H9 (cell line): Measurements from ENCODE around the gene CHD1. TPM values are rescaled to one million over a fixed set of nuclear protein-coding genes. Genes with fewer than 3 reads are reported as not detected.

Experiments used
- DNase-seq: peaks from one replicate; pipeline ENCODE4 v3.0.0-alpha.2; 2017
- H2AFZ ChIP-seq: one replicate; pipeline ENCODE4 v1.6.1; 2013; ENCODE audit warnings: mild to moderate bottlenecking, low read length, control low read depth, moderate library complexity
- H2AK5ac ChIP-seq: 2 replicates; pipeline ENCODE4 v1.6.1; 2013; ENCODE audit warnings: low read length, control low read depth, mixed read lengths; ENCODE audit not compliant: insufficient read length
- H2BK120ac ChIP-seq: one replicate; pipeline ENCODE4 v1.6.1; 2013; ENCODE audit warnings: low read depth, mild to moderate bottlenecking, low read length, control low read depth, inconsistent platforms; ENCODE audit not compliant: poor library complexity, severe bottlenecking
- H2BK12ac ChIP-seq: 2 replicates; pipeline ENCODE4 v1.6.1; 2013; ENCODE audit warnings: low read length, control low read depth, mixed read lengths, low read depth; ENCODE audit not compliant: insufficient read length
- H2BK15ac ChIP-seq: 2 replicates; pipeline ENCODE4 v1.6.1; 2013; ENCODE audit warnings: low read depth, low read length, control low read depth
- H2BK20ac ChIP-seq: one replicate; pipeline ENCODE4 v1.6.1; 2013; ENCODE audit warnings: low read depth, mild to moderate bottlenecking, low read length, control low read depth, inconsistent platforms; ENCODE audit not compliant: poor library complexity, severe bottlenecking
- H2BK5ac ChIP-seq: 2 replicates; pipeline ENCODE4 v1.6.1; 2013; ENCODE audit warnings: low read length, control low read depth, mixed read lengths; ENCODE audit not compliant: insufficient read length
- H3K14ac ChIP-seq: 2 replicates; pipeline ENCODE4 v1.6.1; 2013; ENCODE audit warnings: low read length, control low read depth; ENCODE audit not compliant: insufficient read depth
- H3K18ac ChIP-seq: 2 replicates; pipeline ENCODE4 v1.6.1; 2013; ENCODE audit warnings: low read depth, mild to moderate bottlenecking, mixed read lengths, low read length, control low read depth; ENCODE audit not compliant: insufficient read length
- H3K23ac ChIP-seq: 2 replicates; pipeline ENCODE4 v1.6.1; 2013; ENCODE audit warnings: low read length, control low read depth, mixed read lengths, low read depth; ENCODE audit not compliant: insufficient read length
- H3K23me2 ChIP-seq: 2 replicates; pipeline ENCODE4 v1.6.1; 2013; ENCODE audit warnings: low read depth, mild to moderate bottlenecking, mixed read lengths, low read length, control low read depth; ENCODE audit not compliant: insufficient read length, poor library complexity, severe bottlenecking
- H3K27ac ChIP-seq: 2 replicates; pipeline ENCODE4 v1.5.1; 2013; ENCODE audit warnings: low read length, control low read depth, mixed read lengths, low read depth; ENCODE audit not compliant: insufficient read length
- H3K27me3 ChIP-seq: 2 replicates; pipeline ENCODE4 v1.6.1; 2013; ENCODE audit warnings: low read length, control low read depth, inconsistent platforms; ENCODE audit not compliant: insufficient read depth
- H3K4ac ChIP-seq: 2 replicates; pipeline ENCODE4 v1.6.1; 2013; ENCODE audit warnings: low read depth, mild to moderate bottlenecking, control low read depth, inconsistent platforms, low read length, moderate library complexity
- H3K4me1 ChIP-seq: 2 replicates; pipeline ENCODE4 v1.6.1; 2013; ENCODE audit warnings: low read length, control low read depth, inconsistent platforms; ENCODE audit not compliant: insufficient read depth
- H3K4me2 ChIP-seq: 2 replicates; pipeline ENCODE4 v1.6.1; 2013; ENCODE audit warnings: low read length, control low read depth, mixed read lengths; ENCODE audit not compliant: insufficient read length, insufficient read depth
- H3K56ac ChIP-seq: 2 replicates; pipeline ENCODE4 v1.6.1; 2013; ENCODE audit warnings: low read depth, mild to moderate bottlenecking, mixed read lengths, low read length, control low read depth; ENCODE audit not compliant: insufficient read length
- H3K79me1 ChIP-seq: 2 replicates; pipeline ENCODE4 v1.6.1; 2013; ENCODE audit warnings: low read depth, mild to moderate bottlenecking, moderate library complexity, low read length, control low read depth, inconsistent platforms; ENCODE audit not compliant: insufficient read depth, poor library complexity, severe bottlenecking
- H3K79me2 ChIP-seq: 2 replicates; pipeline ENCODE4 v1.6.1; 2013; ENCODE audit warnings: low read length, control low read depth, inconsistent platforms; ENCODE audit not compliant: insufficient read depth
- H3K9ac ChIP-seq: 2 replicates; pipeline ENCODE4 v1.6.1; 2013; ENCODE audit warnings: low read length, control low read depth, mixed read lengths; ENCODE audit not compliant: insufficient read length; ENCODE audit errors: extremely low read depth
- H3K9me3 ChIP-seq: one replicate; pipeline ENCODE4 v1.6.1; 2013; ENCODE audit warnings: low read depth, low read length, inconsistent platforms; ENCODE audit not compliant: control insufficient read depth
- H3T11ph ChIP-seq: one replicate; pipeline ENCODE4 v1.6.1; 2013; ENCODE audit warnings: mild to moderate bottlenecking, low read length, control low read depth, inconsistent platforms
- H4K20me1 ChIP-seq: one replicate; pipeline ENCODE4 v1.6.1; 2013; ENCODE audit not compliant: control insufficient read depth, insufficient read length, insufficient read depth
- H4K5ac ChIP-seq: 2 replicates; pipeline ENCODE4 v1.6.1; 2013; ENCODE audit warnings: low read depth, mild to moderate bottlenecking, mixed read lengths, low read length, control low read depth; ENCODE audit not compliant: insufficient read length
- H4K8ac ChIP-seq: replicated peaks from 2 replicates; pipeline ENCODE4 v1.6.1; 2013; ENCODE audit warnings: low read length, control low read depth, mixed read lengths, low read depth; ENCODE audit not compliant: insufficient read length
- H4K91ac ChIP-seq: 2 replicates; pipeline ENCODE4 v1.6.1; 2013; ENCODE audit warnings: low read depth, mild to moderate bottlenecking, moderate library complexity, mixed read lengths, low read length, control low read depth; ENCODE audit not compliant: insufficient read length
- H3K27ac Mint-ChIP-seq, 3 experiments: 2 replicates in 2 of 3; 3 replicates in 1 of 3; pipeline ENCODE4 v1.8.0; 2020 to 2021; ENCODE audit warnings: mixed read lengths in 3 of 3, mild to moderate bottlenecking in 1 of 3, moderate library complexity in 1 of 3
- H3K27me3 Mint-ChIP-seq: 2 replicates; pipeline ENCODE4 v1.8.0; 2021; ENCODE audit warnings: low read depth, mild to moderate bottlenecking, moderate library complexity, mixed read lengths
- H3K36me3 Mint-ChIP-seq, 3 experiments: 2 replicates in 2 of 3; 3 replicates in 1 of 3; pipeline ENCODE4 v1.8.0; 2020 to 2021; ENCODE audit warnings: low read depth in 3 of 3, mixed read lengths in 3 of 3; ENCODE audit not compliant: insufficient read depth in 1 of 3
- H3K4me1 Mint-ChIP-seq, 2 experiments: 2 replicates each; pipeline ENCODE4 v1.8.0; 2020; ENCODE audit warnings: mixed read lengths in 2 of 2
- H3K4me3 Mint-ChIP-seq, 2 experiments: 2 replicates in 1 of 2; 3 replicates in 1 of 2; pipeline ENCODE4 v1.8.0; 2020 to 2021; ENCODE audit warnings: mild to moderate bottlenecking in 2 of 2, mixed read lengths in 2 of 2, moderate library complexity in 1 of 2
- H3K9me3 Mint-ChIP-seq, 2 experiments: 2 replicates in 1 of 2; 3 replicates in 1 of 2; pipeline ENCODE4 v1.8.0; 2020; ENCODE audit warnings: mild to moderate bottlenecking in 2 of 2, mixed read lengths in 2 of 2, moderate library complexity in 1 of 2
- CTCF ChIP-seq: fragments of 200-600 bp; sonication (generic); conservative IDR thresholded peaks from 3 replicates; pipeline ENCODE4 v1.8.0; 2021; ENCODE audit warnings: antibody characterized with exemption, mild to moderate bottlenecking
- WGBS: extraction: QIAGEN DNeasy Blood & Tissue Kit; methylation state at CpG from one replicate; pipeline ENCODE4 v1.1.7; 2013; ENCODE audit warnings: missing lambda C conversion rate, low lambda C conversion rate, mixed read lengths; ENCODE audit not compliant: insufficient read length; ENCODE audit errors: extremely low coverage; 5-methylcytosine and 5-hydroxymethylcytosine counted together
- total RNA-seq: library from RNA; stranded (reverse); gene quantifications from 2 replicates; pipeline ENCODE4 v1.2.1, GENCODE V29; 2021

CHD1 gene
- total RNA-seq, 1 experiment from 2014 or later = 62.7 TPM

DNA sequence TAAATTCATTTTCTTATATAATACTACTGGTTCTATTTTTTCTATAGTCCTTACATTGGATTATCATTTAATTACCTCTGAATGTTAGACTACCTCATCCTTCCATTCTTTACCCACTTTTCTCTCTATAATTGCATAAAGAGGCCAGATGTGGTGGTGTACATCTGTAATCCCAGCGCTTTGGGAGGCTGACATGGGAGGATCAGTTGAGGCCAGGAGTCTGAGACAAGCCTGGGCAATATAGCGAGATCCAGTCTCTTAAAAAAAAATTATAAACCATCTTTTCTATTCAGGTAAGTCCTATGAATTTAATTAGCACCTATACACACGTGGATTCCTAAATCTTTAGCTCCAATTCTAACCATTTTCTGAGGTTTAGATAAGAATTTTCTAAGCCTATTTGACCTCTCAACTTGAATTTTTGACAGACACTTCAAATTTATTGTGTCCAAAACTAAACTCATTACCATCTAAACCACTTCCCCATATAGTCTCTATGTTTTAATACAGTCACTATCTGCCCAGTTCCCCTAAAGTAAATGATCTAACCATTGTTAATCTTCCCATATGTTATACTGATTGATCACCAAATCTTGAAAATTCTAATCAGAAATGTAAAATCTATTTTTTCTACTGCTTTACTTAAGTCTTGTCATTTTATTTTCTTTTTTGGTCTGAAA lies 33.0 kb upstream of the CHD1 start:
- H2BK15ac ChIP-seq = no peak overlapping the region
- H3K4me1 Mint-ChIP-seq = peaks cover 22 to 25% of the 10 kb centered on the region in 2 experiments
- TF ChIP-seq CTCF = no peak
- H2BK5ac ChIP-seq = no peak overlapping the region
- H2BK120ac ChIP-seq = no peak overlapping the region
- H3K79me1 ChIP-seq = no peaks in the 10 kb centered on the region
- peaks cover 6% of the 10 kb centered on the region; the same call in 1 of the 2 replicates for H3K4me1 ChIP-seq
- peaks cover 63% of the 10 kb centered on the region for H3K27me3 Mint-ChIP-seq
- no peak overlapping the region for H3K4me2 ChIP-seq
- no peak overlapping the region for H2BK20ac ChIP-seq
- no peaks in the 10 kb centered on the region for H3K23me2 ChIP-seq
- H2AFZ ChIP-seq = no peak overlapping the region
- peaks cover 3 to 23% (median 6%) of the 10 kb centered on the region in 3 experiments; a peak in 6 of 7 replicates for H3K36me3 Mint-ChIP-seq
- no peak overlapping the region for H3K9ac ChIP-seq
- H3T11ph ChIP-seq = no peak overlapping the region
- H4K8ac ChIP-seq = no peak overlapping the region
- H3K23ac ChIP-seq = no peak overlapping the region
- no peak overlapping the region for H2AK5ac ChIP-seq
- no peak overlapping the region for H3K4ac ChIP-seq
- DNase-seq = no peak
- no peaks in the 10 kb centered on the region for H4K20me1 ChIP-seq
- no peaks in the 10 kb centered on the region for H3K79me2 ChIP-seq
- no peak overlapping the region for H4K5ac ChIP-seq
- H3K4me3 Mint-ChIP-seq = no peak overlapping the region
- H3K27ac Mint-ChIP-seq = no peak overlapping the region
- WGBS = no CpG with 5 or more reads among the region's 3 CpGs
- H3K14ac ChIP-seq = no peak overlapping the region
- H3K9me3 Mint-ChIP-seq = peaks cover 12 to 19% of the 10 kb centered on the region in 2 experiments
- no peak overlapping the region for H3K18ac ChIP-seq
- no peak overlapping the region for H4K91ac ChIP-seq
- H3K56ac ChIP-seq = no peak overlapping the region
- H3K27ac ChIP-seq = no peak overlapping the region
- H2BK12ac ChIP-seq = no peak overlapping the region
- H3K27me3 ChIP-seq = no peaks in the 10 kb centered on the region
- H3K9me3 ChIP-seq = no peaks in the 10 kb centered on the region
